NCI-H187 treated with DMSO at 0.1 percent for 48 hours (cell line): ENCODE measurements around the gene DENND11.

Experiments used
- DNase-seq: peaks from one replicate; lab custom pipeline; 2025; lab: John Stamatoyannopoulos, UW

The DENND11 gene

GRCh38 chr7:141676618-141677017 lies 25.3 kb downstream of the DENND11 start:
- DNase-seq: no peak

GRCh38 chr7:141675436-141676215 lies 26.3 kb downstream of the DENND11 start:
- DNase-seq: no peak

GRCh38 chr7:141674702-141675101 lies 27.3 kb downstream of the DENND11 start:
- no peak for DNase-seq

- DNase-seq: no peak
These were observed 27.7 kb downstream of the DENND11 start for GRCh38 chr7:141674171-141674671.

GRCh38 chr7:141673346-141673745 lies 28.6 kb downstream of the DENND11 start:
- no peak for DNase-seq

- no peak for DNase-seq
These were observed 30.1 kb downstream of the DENND11 start for GRCh38 chr7:141671705-141672496.

GRCh38 chr7:141668853-141669252 lies 33.1 kb downstream of the DENND11 start:
- DNase-seq: no peak

GRCh38 chr7:141666071-141666470 lies 35.9 kb downstream of the DENND11 start:
- no peak for DNase-seq

GRCh38 chr7:141665208-141666035 lies 36.5 kb downstream of the DENND11 start:
- DNase-seq: no peak

GRCh38 chr7:141664450-141664849 lies 37.5 kb downstream of the DENND11 start:
- DNase-seq: no peak

- DNase-seq: no peak
These were observed 38.7 kb downstream of the DENND11 start for GRCh38 chr7:141663081-141663849.

- DNase-seq: no peak
These were observed 41.7 kb downstream of the DENND11 start for GRCh38 chr7:141660259-141660658.

GRCh38 chr7:141659501-141659900 lies 42.5 kb downstream of the DENND11 start:
- no peak for DNase-seq

- no peak for DNase-seq
These were observed 47.4 kb downstream of the DENND11 start for GRCh38 chr7:141654551-141654950.

- no peak for DNase-seq
These were observed 49.3 kb downstream of the DENND11 start for GRCh38 chr7:141652691-141653090.
